ENCODE data around the gene AFMID.

AFMID gene

GRCh38 chr17:78180083-78180482 lies 7.1 kb upstream of the AFMID start:
- no peak for DNase-seq (ENCODE audit: low read depth in 3 of 3)

GRCh38 chr17:78180508-78180907 lies 6.7 kb upstream of the AFMID start:
- DNase-seq (ENCODE audit: low read depth in 3 of 3) = no peak

GRCh38 chr17:78182504-78182903 lies 4.7 kb upstream of the AFMID start:
- DNase-seq (ENCODE audit: low read depth in 3 of 3) = no peak

- no peak for DNase-seq (ENCODE audit: low read depth in 3 of 3)
Observed at GRCh38 chr17:78183916-78184315, 3.2 kb upstream of the AFMID start.

- DNase-seq (ENCODE audit: low read depth in 3 of 3) = no peak
Observed at GRCh38 chr17:78184351-78184750, 2.8 kb upstream of the AFMID start.

GRCh38 chr17:78184868-78185267 lies 2.3 kb upstream of the AFMID start:
- no peak for DNase-seq (ENCODE audit: low read depth in 3 of 3)

- DNase-seq (ENCODE audit: low read depth in 3 of 3) = no peak
Observed at GRCh38 chr17:78185981-78186691, 1.0 kb upstream of the AFMID start.

GRCh38 chr17:78196716-78197115 lies 9.6 kb downstream of the AFMID start:
- no peak for DNase-seq (ENCODE audit: low read depth in 3 of 3)

GRCh38 chr17:78197147-78197832 lies 10.1 kb downstream of the AFMID start:
- DNase-seq (ENCODE audit: low read depth in 3 of 3) = no peak

- no peak for DNase-seq (ENCODE audit: low read depth in 3 of 3)
Observed at GRCh38 chr17:78200451-78200850, 13.3 kb downstream of the AFMID start.

- no peak for DNase-seq (ENCODE audit: low read depth in 3 of 3)
Observed at GRCh38 chr17:78202666-78203065, 15.5 kb downstream of the AFMID start.

GRCh38 chr17:78204387-78205123 lies 17.4 kb downstream of the AFMID start:
- no peak for DNase-seq (ENCODE audit: low read depth in 3 of 3)

GRCh38 chr17:78205124-78205775 lies 18.1 kb downstream of the AFMID start:
- DNase-seq (ENCODE audit: low read depth in 3 of 3) = no peak

- no peak for DNase-seq (ENCODE audit: low read depth in 3 of 3)
Observed at GRCh38 chr17:78206298-78206697, 19.1 kb downstream of the AFMID start.

GRCh38 chr17:78208486-78208885 lies 21.3 kb downstream of the AFMID start:
- no peak for DNase-seq (ENCODE audit: low read depth in 3 of 3)

- no peak for DNase-seq (ENCODE audit: low read depth in 3 of 3)
Observed at GRCh38 chr17:78210111-78210510, 22.9 kb downstream of the AFMID start.

GRCh38 chr17:78211032-78211431 lies 23.9 kb downstream of the AFMID start:
- DNase-seq (ENCODE audit: low read depth in 3 of 3) = no peak

GRCh38 chr17:78214016-78214705 lies 27.0 kb downstream of the AFMID start, which contains the start of gene BIRC5:
BIRC5 (plus strand) TSS chr17:78214253; CDS start chr17:78214317, 64 bp downstream.
- peak; percentile 80 to 92 (median 83) for DNase-seq (ENCODE audit: low read depth in 3 of 3)

- no peak for DNase-seq (ENCODE audit: low read depth in 3 of 3)
Observed at GRCh38 chr17:78214706-78215061, 27.5 kb downstream of the AFMID start.

GRCh38 chr17:78219396-78220150 lies 32.4 kb downstream of the AFMID start:
- no peak for DNase-seq (ENCODE audit: low read depth in 3 of 3)

GRCh38 chr17:78223061-78223460 lies 35.9 kb downstream of the AFMID start:
- no peak for DNase-seq (ENCODE audit: low read depth in 3 of 3)
